Measurements from ENCODE around the gene ELAVL2. TPM values are rescaled to one million over a fixed set of nuclear protein-coding genes. Genes with fewer than 3 reads are reported as not detected.

Gene ELAVL2
- total and polyA plus RNA-seq, 9 of the 15 experiments (the other 6 are each of a cell fraction or from before 2014, with no cell fraction given), result not detected

GRCh38 chr9:23682891-23683431 lies 143.1 kb downstream of the ELAVL2 start:
- H2AFZ ChIP-seq (ENCODE audit: low read depth, low read length), result no peak overlapping the region
- CTCF ChIA-PET (ENCODE audit: low intra/inter-chr PET ratio), result no interaction called here
- no CpG with 5 or more reads among the region's 3 CpGs for WGBS (ENCODE audit: insufficient coverage, low coverage, missing lambda C conversion rate)

GRCh38 chr9:23682352-23682751 lies 143.7 kb downstream of the ELAVL2 start:
- no CpG with 5 or more reads among the region's 9 CpGs for WGBS (ENCODE audit: insufficient coverage, low coverage, missing lambda C conversion rate)
- Histone ChIP-seq H3K9me1 (ENCODE audit: control insufficient read depth, insufficient read depth, low read length) (no peaks in the 10 kb centered on the region), H3K27ac (ENCODE audit: extremely low read depth, low read depth, low read length) (no peak overlapping the region), H3K4me2 (ENCODE audit: insufficient read depth, low read length) (no peak overlapping the region), H3K36me3 (ENCODE audit: control insufficient read depth, insufficient read depth, low read length) (no peaks in the 10 kb centered on the region), H3K9me3 (replicated peaks; ENCODE audit: control insufficient read depth, insufficient read depth, low read depth, low read length) (no peaks in the 10 kb centered on the region), H2AFZ (ENCODE audit: low read depth, low read length) (no peak overlapping the region), H4K20me1 (replicated peaks; ENCODE audit: control insufficient read depth, insufficient read depth, low read length) (no peaks in the 10 kb centered on the region), H3K9ac (ENCODE audit: insufficient read depth in 1 of 2, low read depth in 2 of 2, low read length in 2 of 2) (no peak overlapping the region), H3K79me2 (ENCODE audit: control insufficient read depth, insufficient read depth, low read length) (no peaks in the 10 kb centered on the region), H3K4me3 (no peak overlapping the region), H3K4me1 (replicated peaks in 1 of 2; ENCODE audit: control insufficient read depth in 2 of 2, insufficient read depth in 2 of 2, low read length in 2 of 2) (no peaks in the 10 kb centered on the region), H3K27me3 (ENCODE audit: control insufficient read depth in 2 of 2, insufficient read depth in 2 of 2, low read length in 2 of 2) (no peaks in the 10 kb centered on the region)
- ChIA-PET POLR2A (no interaction called here), CTCF (ENCODE audit: low intra/inter-chr PET ratio) (no interaction called here)
- ATAC-seq (no peak), FAIRE-seq (no peak), DNase-seq (ENCODE audit: extremely low read depth in 1 of 4, low spot score in 3 of 4) (no peak)
- no TSS peak for BruUV-seq (replicated peaks)
- intact Hi-C loops (cut with micrococcal nuclease), result no loop called here
- in situ Hi-C loops (cut with MboI), result no loop called here
- TF ChIP-seq ZNF699 (CRISPR knock-in tag; IDR thresholded peaks at IDR 0.05; ENCODE audit: insufficient replicate concordance) (no peak), PATZ1 (CRISPR knock-in tag; IDR thresholded peaks at IDR 0.05; ENCODE audit: borderline replicate concordance) (no peak), PBX2 (CRISPR knock-in tag; IDR thresholded peaks at IDR 0.05; ENCODE audit: low read depth) (no peak), PBX2 (tag; conservative IDR thresholded peaks at IDR 0.05; ENCODE audit: low read depth) (no peak), CREB5 (CRISPR knock-in tag; IDR thresholded peaks at IDR 0.05) (no peak), KAT8 (IDR thresholded peaks at IDR 0.05; ENCODE audit: low read depth) (no peak), RBM17 (IDR thresholded peaks at IDR 0.05; ENCODE audit: borderline replicate concordance, low read depth, low read length) (no peak), NUFIP1 (IDR thresholded peaks at IDR 0.05; ENCODE audit: partially characterized antibody) (no peak)

More at GRCh38 chr9:23682891-23683431, 143.1 kb downstream of the ELAVL2 start:
- Histone ChIP-seq H3K9me1 (ENCODE audit: control insufficient read depth, insufficient read depth, low read length) (no peaks in the 10 kb centered on the region), H3K79me2 (ENCODE audit: control insufficient read depth, insufficient read depth, low read length) (no peaks in the 10 kb centered on the region), H3K9me3 (replicated peaks; ENCODE audit: control insufficient read depth, insufficient read depth, low read depth, low read length) (no peaks in the 10 kb centered on the region), H3K4me1 (replicated peaks in 1 of 2; ENCODE audit: control insufficient read depth in 2 of 2, insufficient read depth in 2 of 2, low read length in 2 of 2) (no peaks in the 10 kb centered on the region), H3K9ac (ENCODE audit: insufficient read depth in 1 of 2, low read depth in 2 of 2, low read length in 2 of 2) (no peak overlapping the region), H3K4me3 (no peak overlapping the region), H4K20me1 (replicated peaks; ENCODE audit: control insufficient read depth, insufficient read depth, low read length) (no peaks in the 10 kb centered on the region), H3K4me2 (ENCODE audit: insufficient read depth, low read length) (no peak overlapping the region), H3K27me3 (ENCODE audit: control insufficient read depth in 2 of 2, insufficient read depth in 2 of 2, low read length in 2 of 2) (no peaks in the 10 kb centered on the region), H3K36me3 (ENCODE audit: control insufficient read depth, insufficient read depth, low read length) (no peaks in the 10 kb centered on the region), H3K27ac (ENCODE audit: extremely low read depth, low read depth, low read length) (no peak overlapping the region)
- in situ Hi-C loops (cut with MboI), result no loop called here
- DNase-seq (ENCODE audit: extremely low read depth in 1 of 4, low spot score in 3 of 4) (no peak), ATAC-seq (no peak), FAIRE-seq (no peak)
- POLR2A ChIA-PET, result no interaction called here
- BruUV-seq (replicated peaks), result no TSS peak
- no peak for TF ChIP-seq ZNF589 (CRISPR knock-in tag; IDR thresholded peaks at IDR 0.05; ENCODE audit: low read depth)
- intact Hi-C loops (cut with micrococcal nuclease), result no loop called here
